CD4-positive, alpha-beta T cell treated with Interleukin-17A for 1 hour (primary cell): ENCODE measurements around the gene LRAT.
"Not testable (repeated sequence)": the region's sequence is repeated elsewhere in the genome, so short reads cannot be mapped to it uniquely, and the experiment has no call there.

Experiments
- DNase-seq: peaks from one replicate; pipeline ENCODE4 v3.0.0-alpha.2; 2020

LRAT gene

GRCh38 chr4:154743683-154744340, at the start of gene LRAT:
LRAT (plus strand) TSS chr4:154744000; CDS start chr4:154744327, 327 bp downstream.
- DNase-seq, result peak; percentile 5

- DNase-seq, result no peak
Measured at GRCh38 chr4:154707877-154708276, 35.9 kb upstream of the LRAT start.

GRCh38 chr4:154709550-154709949, 34.2 kb upstream of the LRAT start:
- DNase-seq, result no peak

GRCh38 chr4:154711522-154711921, 32.3 kb upstream of the LRAT start:
- DNase-seq, result no peak

GRCh38 chr4:154714339-154715040, 29.3 kb upstream of the LRAT start:
- no peak for DNase-seq

GRCh38 chr4:154719087-154719486, 24.7 kb upstream of the LRAT start:
- no peak for DNase-seq

- no peak for DNase-seq
Measured at GRCh38 chr4:154720123-154720522, 23.7 kb upstream of the LRAT start.

- DNase-seq, result no peak
Measured at GRCh38 chr4:154720618-154721267, 23.1 kb upstream of the LRAT start.

- no peak for DNase-seq
Measured at GRCh38 chr4:154722262-154722661, 21.5 kb upstream of the LRAT start.

GRCh38 chr4:154723601-154724000, 20.2 kb upstream of the LRAT start:
- DNase-seq, result not testable (repeated sequence)

- no peak for DNase-seq
Measured at GRCh38 chr4:154727540-154727939, 16.3 kb upstream of the LRAT start.

- DNase-seq, result no peak
Measured at GRCh38 chr4:154731756-154732155, 12.0 kb upstream of the LRAT start.

GRCh38 chr4:154732669-154733068, 11.1 kb upstream of the LRAT start:
- DNase-seq, result no peak

- no peak for DNase-seq
Measured at GRCh38 chr4:154736770-154737169, 7.0 kb upstream of the LRAT start.

GRCh38 chr4:154738426-154738825, 5.4 kb upstream of the LRAT start:
- no peak for DNase-seq

- no peak for DNase-seq
Measured at GRCh38 chr4:154739111-154739510, 4.7 kb upstream of the LRAT start.

- DNase-seq, result no peak
Measured at GRCh38 chr4:154740462-154740861, 3.3 kb upstream of the LRAT start.

GRCh38 chr4:154741131-154741665, 2.6 kb upstream of the LRAT start:
- no peak for DNase-seq

- DNase-seq, result no peak
Measured at GRCh38 chr4:154741922-154742850, 1.6 kb upstream of the LRAT start.

- DNase-seq, result no peak
Measured at GRCh38 chr4:154744341-154744926, 634 bp downstream of the LRAT start.

GRCh38 chr4:154757713-154758112, 13.9 kb downstream of the LRAT start:
- DNase-seq, result no peak

- DNase-seq, result no peak
Measured at GRCh38 chr4:154760895-154761294, 17.1 kb downstream of the LRAT start.
